CD4-positive, CD25-positive, alpha-beta regulatory T cell (primary cell): Measurements from ENCODE around the gene OXCT1. TPM values are rescaled to one million over a fixed set of nuclear protein-coding genes. Genes with fewer than 3 reads are reported as not detected.

Experiments
- ATAC-seq, 2 donors: fragments of 150-1000 bp; cut with Tn5 transposase; one replicate each; pipeline ENCODE4 v1.10.0; 2021; ENCODE audit warnings: low read depth in 2 of 2, moderate number of reproducible peaks in 2 of 2, moderate library complexity in 1 of 2
- DNase-seq, 3 donors: peaks; one replicate each; pipeline versions ENCODE4 v3.0.0 to v3.0.0-alpha.2; 2012 to 2022; ENCODE audit warnings: mixed read lengths in 1 of 3
- H3K27ac ChIP-seq: one replicate; pipeline ENCODE4 v1.7.0; 2013; ENCODE audit warnings: mild to moderate bottlenecking, low read length; ENCODE audit not compliant: insufficient read depth, poor library complexity, severe bottlenecking
- H3K27me3 ChIP-seq: one replicate; pipeline ENCODE4 v1.7.0; 2013; ENCODE audit warnings: low read length; ENCODE audit not compliant: control insufficient read depth, insufficient read depth
- H3K36me3 ChIP-seq: one replicate; pipeline ENCODE4 v1.7.0; 2013; ENCODE audit warnings: mild to moderate bottlenecking, low read length, moderate library complexity; ENCODE audit not compliant: control insufficient read depth, insufficient read depth
- H3K4me1 ChIP-seq: 2 replicates; pipeline ENCODE4 v1.7.0; 2013; ENCODE audit warnings: mild to moderate bottlenecking, low read length; ENCODE audit not compliant: insufficient read depth, control insufficient read depth, poor library complexity, severe bottlenecking
- H3K4me3 ChIP-seq: one replicate; pipeline ENCODE4 v1.7.0; 2013; ENCODE audit warnings: low read depth, mild to moderate bottlenecking, low read length, moderate library complexity
- H3K9me3 ChIP-seq, 2 experiments: 1 replicate in 1 of 2; 2 replicates in 1 of 2; pipeline ENCODE4 v1.7.0; 2013; ENCODE audit warnings: low read length in 2 of 2, mild to moderate bottlenecking in 1 of 2, moderate library complexity in 1 of 2; ENCODE audit not compliant: control insufficient read depth in 2 of 2
- H3K27ac Mint-ChIP-seq, 3 donors: one replicate each; pipeline ENCODE4 v1.8.0; 2020 to 2022; ENCODE audit warnings: mild to moderate bottlenecking in 3 of 3, mixed read lengths in 3 of 3, moderate library complexity in 2 of 3
- H3K27me3 Mint-ChIP-seq: one replicate; pipeline ENCODE4 v1.8.0; 2022; ENCODE audit warnings: mild to moderate bottlenecking, mixed read lengths
- H3K36me3 Mint-ChIP-seq: one replicate; pipeline ENCODE4 v1.8.0; 2020; ENCODE audit warnings: mixed read lengths
- H3K4me1 Mint-ChIP-seq, 4 donors: one replicate each; pipeline ENCODE4 v1.8.0; 2020 to 2022; ENCODE audit warnings: mixed read lengths in 4 of 4, mild to moderate bottlenecking in 1 of 4
- H3K4me3 Mint-ChIP-seq, 4 donors: one replicate each; pipeline ENCODE4 v1.8.0; 2020 to 2022; ENCODE audit warnings: mild to moderate bottlenecking in 4 of 4, mixed read lengths in 4 of 4, moderate library complexity in 3 of 4
- H3K9me3 Mint-ChIP-seq, 7 donors: one replicate each; pipeline ENCODE4 v1.8.0; 2020 to 2022; ENCODE audit warnings: mixed read lengths in 7 of 7, mild to moderate bottlenecking in 3 of 7, moderate library complexity in 2 of 7
- polyA plus RNA-seq, 4 donors: library from polyadenylated mRNA; unstranded; fragments of 300-500 nt; fragmentation: Illumina TruSeq; gene quantifications; one replicate each; pipeline ENCODE4 v1.2.3, GENCODE V29; 2021
- total RNA-seq: library from RNA; stranded (reverse); gene quantifications from one replicate; pipeline ENCODE4 v1.2.3, GENCODE V29; 2022

The OXCT1 gene
- total and polyA plus RNA-seq, 5 donors from 2014 or later, result 22.3 to 31.3 (median 29.2) TPM

GRCh38 chr5:41840251-41840650 lies 30.0 kb downstream of the OXCT1 start:
- peaks cover 5 to 27% (median 17%) of the 10 kb centered on the region in 4 donors for H3K4me1 Mint-ChIP-seq
- no peak overlapping the region for H3K4me3 Mint-ChIP-seq
- no peak overlapping the region for H3K27ac Mint-ChIP-seq
- no peaks in the 10 kb centered on the region for H3K27me3 ChIP-seq
- H3K9me3 Mint-ChIP-seq, result no peaks in the 10 kb centered on the region
- no peak overlapping the region for H3K4me3 ChIP-seq
- peaks cover 22% of the 10 kb centered on the region for H3K36me3 Mint-ChIP-seq
- H3K27ac ChIP-seq, result no peak overlapping the region
- DNase-seq (no peak), ATAC-seq (no peak)
- H3K9me3 ChIP-seq, result no peaks in the 10 kb centered on the region
- H3K36me3 ChIP-seq, result peaks cover 48% of the 10 kb centered on the region
- no peaks in the 10 kb centered on the region for H3K27me3 Mint-ChIP-seq
- H3K4me1 ChIP-seq, result peaks cover 7% of the 10 kb centered on the region

DNA sequence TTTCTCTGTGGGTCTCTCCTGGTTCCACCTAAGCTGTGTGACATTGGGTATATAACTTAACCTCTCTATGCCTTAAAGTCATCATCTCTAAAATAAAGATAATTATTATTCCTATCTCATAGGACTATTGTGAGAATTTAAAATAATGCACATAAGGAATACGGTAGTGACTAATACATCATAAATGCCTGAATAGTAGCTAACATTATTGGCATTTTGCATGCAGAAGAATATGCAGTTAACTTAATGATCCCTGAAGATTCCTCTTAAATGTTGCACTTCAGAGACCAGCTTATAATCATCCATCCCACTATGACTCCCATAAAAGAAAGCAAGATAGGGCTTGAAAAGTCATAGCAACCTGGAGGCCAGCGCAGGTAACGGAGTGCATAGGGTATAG lies 32.4 kb downstream of the OXCT1 start:
- no peaks in the 10 kb centered on the region for H3K9me3 Mint-ChIP-seq
- Histone ChIP-seq H3K4me1 (peaks cover 7% of the 10 kb centered on the region), H3K36me3 (peaks cover 48% of the 10 kb centered on the region), H3K27me3 (no peaks in the 10 kb centered on the region), H3K27ac (no peak overlapping the region), H3K9me3 (no peaks in the 10 kb centered on the region), H3K4me3 (no peak overlapping the region)
- H3K4me1 Mint-ChIP-seq, result peaks cover 18 to 42% (median 35%) of the 10 kb centered on the region in 4 donors
- H3K27me3 Mint-ChIP-seq, result no peaks in the 10 kb centered on the region
- no peak overlapping the region for H3K4me3 Mint-ChIP-seq
- DNase-seq, result no peak
- H3K36me3 Mint-ChIP-seq, result peaks cover 41% of the 10 kb centered on the region
- ATAC-seq, result no peak
- no peak overlapping the region for H3K27ac Mint-ChIP-seq

GRCh38 chr5:41835645-41836044 lies 34.6 kb downstream of the OXCT1 start:
- no peak overlapping the region for H3K4me3 ChIP-seq
- H3K36me3 ChIP-seq, result peaks cover 53% of the 10 kb centered on the region
- H3K36me3 Mint-ChIP-seq, result peaks cover 56% of the 10 kb centered on the region
- H3K4me1 Mint-ChIP-seq, result peaks cover 30 to 51% (median 43%) of the 10 kb centered on the region in 4 donors
- no peaks in the 10 kb centered on the region for H3K9me3 Mint-ChIP-seq
- peak in 1 of 3 donors; percentile 34 for DNase-seq
- H3K27ac Mint-ChIP-seq, result peak overlapping the region in 1 of 3 donors; percentile 37
- no peaks in the 10 kb centered on the region for H3K27me3 Mint-ChIP-seq
- ATAC-seq, result no peak
- H3K4me3 Mint-ChIP-seq, result peak overlapping the region in 1 of 4 donors; percentile 35
- H3K4me1 ChIP-seq, result peaks cover 7% of the 10 kb centered on the region
- H3K27me3 ChIP-seq, result no peaks in the 10 kb centered on the region
- no peak overlapping the region for H3K27ac ChIP-seq
- H3K9me3 ChIP-seq, result no peaks in the 10 kb centered on the region

DNA sequence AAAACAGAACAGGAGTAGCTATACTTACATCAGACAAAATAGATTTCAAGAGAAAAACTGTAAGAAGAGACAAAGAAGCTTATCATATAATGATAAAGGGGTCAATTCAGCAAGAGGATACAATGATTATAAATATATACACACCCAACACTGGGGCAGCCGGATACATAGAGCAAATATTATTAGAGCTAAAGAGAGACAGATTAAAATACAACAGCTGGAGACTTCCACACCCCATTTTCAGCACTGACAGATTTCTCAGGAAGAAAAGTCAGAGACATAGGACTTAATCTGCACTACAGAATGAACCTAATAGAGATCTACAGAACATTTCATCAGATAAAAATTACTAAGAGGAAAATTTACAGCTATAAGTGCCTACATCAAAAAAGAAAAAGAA lies 35.7 kb downstream of the OXCT1 start:
- H3K36me3 Mint-ChIP-seq, result peaks cover 49% of the 10 kb centered on the region
- no peak overlapping the region for H3K4me3 Mint-ChIP-seq
- no peaks in the 10 kb centered on the region for H3K27me3 ChIP-seq
- H3K4me3 ChIP-seq, result no peak overlapping the region
- H3K36me3 ChIP-seq, result peaks cover 53% of the 10 kb centered on the region
- H3K27ac Mint-ChIP-seq, result no peak overlapping the region
- peaks cover 30 to 48% (median 39%) of the 10 kb centered on the region in 4 donors for H3K4me1 Mint-ChIP-seq
- H3K9me3 ChIP-seq, result no peaks in the 10 kb centered on the region
- no peaks in the 10 kb centered on the region for H3K27me3 Mint-ChIP-seq
- H3K9me3 Mint-ChIP-seq, result no peaks in the 10 kb centered on the region
- no peak overlapping the region for H3K27ac ChIP-seq
- peaks cover 7% of the 10 kb centered on the region for H3K4me1 ChIP-seq
- DNase-seq (no peak), ATAC-seq (no peak)

DNA sequence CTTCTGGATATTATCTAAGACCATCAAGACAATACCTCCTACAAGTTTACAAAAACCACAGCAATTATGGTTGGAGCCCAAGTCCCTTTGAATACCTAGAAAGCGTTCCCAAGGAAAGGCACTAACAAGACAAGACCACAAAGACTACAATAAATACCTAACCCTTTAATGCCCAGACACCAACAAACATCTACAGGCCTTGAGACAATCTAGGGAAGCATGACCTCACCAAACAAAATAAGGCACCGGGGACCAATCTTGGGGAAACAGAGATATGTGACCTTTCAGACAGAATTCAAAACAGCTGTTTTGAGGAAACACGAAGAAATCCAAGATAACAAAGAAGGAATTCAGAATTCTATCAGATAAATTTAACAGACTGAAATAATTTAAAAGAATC lies 37.8 kb downstream of the OXCT1 start:
- Mint-ChIP-seq H3K4me3 (no peak overlapping the region), H3K36me3 (peaks cover 47% of the 10 kb centered on the region), H3K27me3 (no peaks in the 10 kb centered on the region), H3K9me3 (no peaks in the 10 kb centered on the region), H3K4me1 (peaks cover 30 to 40% (median 34%) of the 10 kb centered on the region in 4 donors), H3K27ac (no peak overlapping the region)
- H3K27ac ChIP-seq, result no peak overlapping the region
- H3K27me3 ChIP-seq, result no peaks in the 10 kb centered on the region
- ATAC-seq, result no peak
- peaks cover 46% of the 10 kb centered on the region for H3K36me3 ChIP-seq
- DNase-seq, result no peak
- no peaks in the 10 kb centered on the region for H3K9me3 ChIP-seq
- peaks cover 7% of the 10 kb centered on the region for H3K4me1 ChIP-seq
- no peak overlapping the region for H3K4me3 ChIP-seq

DNA sequence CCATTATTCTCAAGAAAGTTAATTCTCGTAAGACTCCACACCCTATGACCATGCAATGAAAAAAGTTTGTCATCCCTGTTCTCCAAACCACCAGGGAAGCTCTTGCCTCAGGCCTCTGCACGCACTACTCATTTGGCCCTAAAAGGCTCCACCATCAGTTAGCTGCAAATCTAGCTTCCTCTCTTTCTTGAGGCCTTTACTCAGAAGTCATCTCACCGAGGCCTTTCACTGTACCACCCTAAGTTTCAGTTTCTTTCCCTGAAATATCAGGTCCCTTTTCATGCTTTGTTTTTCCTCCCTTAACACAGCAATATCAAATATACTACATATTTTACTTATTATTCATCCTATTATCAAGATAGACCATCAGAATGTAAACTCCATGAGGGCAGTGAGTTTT lies 39.1 kb downstream of the OXCT1 start:
- Histone ChIP-seq H3K4me1 (peaks cover 7% of the 10 kb centered on the region), H3K36me3 (peaks cover 46% of the 10 kb centered on the region), H3K27ac (no peak overlapping the region), H3K9me3 (no peaks in the 10 kb centered on the region), H3K4me3 (no peak overlapping the region), H3K27me3 (no peaks in the 10 kb centered on the region)
- DNase-seq (peak in 1 of 3 donors; percentile 68), ATAC-seq (no peak)
- Mint-ChIP-seq H3K27ac (peak overlapping the region in 1 of 3 donors; percentile 68), H3K4me3 (no peak overlapping the region), H3K9me3 (peaks cover 0 to 1% (median 0%) of the 10 kb centered on the region in 7 donors), H3K27me3 (no peaks in the 10 kb centered on the region), H3K36me3 (peaks cover 57% of the 10 kb centered on the region), H3K4me1 (peaks cover 31 to 41% (median 37%) of the 10 kb centered on the region in 4 donors)

DNA sequence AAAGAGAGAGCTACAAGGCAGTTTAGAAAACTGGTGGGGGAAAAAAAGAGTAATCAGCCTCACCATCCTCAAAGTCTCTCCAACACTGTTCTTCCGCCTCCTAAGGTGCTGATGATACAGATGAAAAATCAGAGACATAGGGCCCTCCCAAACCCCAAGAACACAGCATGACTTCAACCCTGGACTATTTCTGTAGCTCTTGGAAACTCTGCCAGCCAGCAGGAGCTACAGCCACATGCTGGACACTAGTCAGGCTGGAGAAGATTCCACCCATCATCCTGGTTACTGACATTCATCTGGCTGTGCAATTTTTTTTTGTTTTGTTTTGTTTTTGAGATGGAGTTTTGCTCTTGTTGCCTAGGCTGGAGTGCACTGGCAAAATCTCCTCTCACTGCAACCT lies 42.4 kb downstream of the OXCT1 start:
- peaks cover 35% of the 10 kb centered on the region for H3K36me3 ChIP-seq
- Mint-ChIP-seq H3K4me1 (peaks cover 19 to 25% (median 21%) of the 10 kb centered on the region in 4 donors), H3K27ac (no peak overlapping the region), H3K9me3 (peaks cover 0 to 1% (median 0%) of the 10 kb centered on the region in 7 donors), H3K36me3 (peaks cover 50% of the 10 kb centered on the region), H3K27me3 (no peaks in the 10 kb centered on the region), H3K4me3 (peak overlapping the region in 1 of 4 donors; percentile 6)
- no peak overlapping the region for H3K27ac ChIP-seq
- DNase-seq, result no peak
- no peak overlapping the region for H3K4me3 ChIP-seq
- no peaks in the 10 kb centered on the region for H3K4me1 ChIP-seq
- no peaks in the 10 kb centered on the region for H3K9me3 ChIP-seq
- no peaks in the 10 kb centered on the region for H3K27me3 ChIP-seq
- ATAC-seq, result no peak

GRCh38 chr5:41822036-41822435 lies 48.2 kb downstream of the OXCT1 start:
- Histone ChIP-seq H3K36me3 (peaks cover 11% of the 10 kb centered on the region), H3K4me3 (no peak overlapping the region), H3K27ac (no peak overlapping the region), H3K9me3 (no peaks in the 10 kb centered on the region), H3K27me3 (no peaks in the 10 kb centered on the region), H3K4me1 (no peaks in the 10 kb centered on the region)
- Mint-ChIP-seq H3K27me3 (no peaks in the 10 kb centered on the region), H3K4me1 (peaks cover 6 to 28% (median 23%) of the 10 kb centered on the region in 4 donors), H3K36me3 (peaks cover 36% of the 10 kb centered on the region), H3K27ac (no peak overlapping the region), H3K4me3 (no peak overlapping the region), H3K9me3 (peaks cover 0 to 3% (median 0%) of the 10 kb centered on the region in 7 donors)
- DNase-seq (no peak), ATAC-seq (no peak)
